ENCODE results near the gene C12orf57.

Gene C12orf57

GRCh38 chr12:6966351-6966750 lies 22.5 kb downstream of the C12orf57 start:
- no peak for DNase-seq

GRCh38 chr12:6967651-6968100 lies 23.9 kb downstream of the C12orf57 start:
- no peak for DNase-seq

DNA sequence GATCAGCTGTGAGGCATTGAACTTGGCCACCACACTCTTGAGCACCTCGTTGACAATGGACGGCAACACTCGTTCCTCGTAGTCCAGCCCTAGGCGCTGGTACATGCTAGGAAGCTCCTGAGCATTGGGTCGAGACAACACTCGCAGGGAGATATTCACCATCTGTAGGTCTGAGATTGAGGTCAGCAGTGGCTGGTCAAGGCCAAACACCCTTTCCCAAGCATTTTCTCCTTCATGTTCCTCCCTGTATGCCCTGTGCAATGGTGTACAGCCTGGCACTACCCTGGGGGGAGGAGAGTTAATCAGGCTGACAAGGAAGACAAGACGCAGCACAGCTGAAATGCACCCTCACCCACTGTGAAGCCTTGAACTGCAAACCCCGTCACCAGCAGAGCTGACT lies 24.6 kb downstream of the C12orf57 start:
- DNase-seq: no peak

- DNase-seq: peak; percentile 52
These were observed 26.3 kb downstream of the C12orf57 start for GRCh38 chr12:6970096-6970527.

GRCh38 chr12:6974180-6974579 lies 30.4 kb downstream of the C12orf57 start:
- DNase-seq: no peak

DNA sequence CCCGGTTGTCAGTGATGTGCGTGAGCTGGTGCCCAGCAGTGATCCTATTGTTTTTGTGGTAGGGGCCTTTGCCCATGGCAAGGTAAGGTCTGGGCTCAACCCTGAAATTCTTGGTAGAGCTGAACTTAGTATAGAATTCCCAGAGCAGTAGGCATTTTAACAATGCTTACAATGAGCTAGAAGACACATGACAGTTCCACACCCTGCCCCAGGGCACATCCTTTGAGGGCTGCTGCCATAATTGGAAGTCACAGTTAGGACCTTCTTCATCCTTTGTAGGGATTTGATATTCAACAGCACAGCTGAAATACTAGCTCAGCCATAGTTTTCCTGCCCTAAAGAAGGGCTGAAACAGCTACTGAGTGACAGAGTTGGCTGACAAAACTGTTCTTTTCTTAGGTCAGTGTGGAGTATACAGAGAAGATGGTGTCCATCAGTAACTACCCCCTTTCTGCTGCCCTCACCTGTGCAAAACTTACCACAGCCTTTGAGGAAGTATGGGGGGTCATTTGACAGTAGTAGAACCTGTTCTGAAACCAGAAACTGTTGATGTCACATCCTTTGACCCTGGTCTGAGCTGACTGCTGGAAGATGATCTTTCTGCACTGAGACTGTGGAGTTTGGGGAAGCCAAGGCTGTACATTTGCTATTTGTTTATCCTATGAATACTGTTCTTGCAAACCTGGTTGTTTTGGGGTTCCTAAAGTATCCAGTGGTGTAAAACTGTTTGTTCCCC lies 31.6 kb downstream of the C12orf57 start:
- no peak for DNase-seq

GRCh38 chr12:6977653-6978052 lies 33.8 kb downstream of the C12orf57 start:
- no peak for DNase-seq

DNA sequence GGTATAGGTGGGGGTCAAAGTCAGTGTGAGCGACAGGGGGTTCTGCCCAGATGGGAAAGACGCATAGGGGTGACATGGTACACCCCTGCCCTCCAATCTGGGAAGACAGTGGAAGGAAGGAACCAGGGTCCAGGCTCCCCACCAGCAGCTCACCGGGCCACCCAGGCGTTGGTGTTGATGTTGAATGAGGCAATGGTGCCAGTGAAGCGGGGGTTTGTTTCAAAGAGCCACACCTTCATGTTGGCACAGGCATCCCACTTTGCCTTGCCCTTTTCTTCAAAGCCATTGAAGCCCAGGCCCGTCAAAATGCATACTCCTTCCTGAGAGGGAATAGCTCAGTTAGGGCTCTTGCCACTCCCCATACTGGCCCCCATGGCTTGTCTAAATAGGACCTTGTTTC lies 34.4 kb downstream of the C12orf57 start:
- no peak for DNase-seq

- no peak for DNase-seq
These were observed 34.8 kb downstream of the C12orf57 start for GRCh38 chr12:6978611-6979011.

GRCh38 chr12:6979021-6979420 lies 35.2 kb downstream of the C12orf57 start:
- DNase-seq: no peak

- no peak for DNase-seq
These were observed 35.6 kb downstream of the C12orf57 start for GRCh38 chr12:6979453-6979852.

DNA sequence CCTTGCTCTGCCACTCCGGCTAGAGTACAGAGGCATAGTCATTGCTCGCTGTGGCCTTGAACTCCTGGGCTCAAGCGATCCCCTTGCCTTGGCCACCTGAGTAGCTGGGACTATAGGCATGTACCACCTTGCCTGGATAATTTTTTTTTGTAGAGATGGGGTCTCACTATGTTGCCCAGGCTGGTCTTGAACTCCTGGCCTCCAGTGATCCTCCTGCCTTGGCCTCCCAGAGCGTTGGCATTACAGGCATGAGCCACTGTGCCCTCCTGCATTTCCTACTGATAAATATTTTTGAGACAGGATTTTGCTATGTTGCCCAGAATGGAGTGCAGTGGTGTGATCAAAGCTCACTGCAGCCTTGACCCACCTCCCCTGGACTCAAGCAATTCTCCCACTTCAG lies 36.3 kb downstream of the C12orf57 start:
- no peak for DNase-seq

GRCh38 chr12:6980740-6981139 lies 36.9 kb downstream of the C12orf57 start:
- DNase-seq: no peak

- no peak for DNase-seq
These were observed 37.6 kb downstream of the C12orf57 start for GRCh38 chr12:6981152-6982052.

GRCh38 chr12:6982532-6982931 lies 38.7 kb downstream of the C12orf57 start:
- DNase-seq: no peak

DNA sequence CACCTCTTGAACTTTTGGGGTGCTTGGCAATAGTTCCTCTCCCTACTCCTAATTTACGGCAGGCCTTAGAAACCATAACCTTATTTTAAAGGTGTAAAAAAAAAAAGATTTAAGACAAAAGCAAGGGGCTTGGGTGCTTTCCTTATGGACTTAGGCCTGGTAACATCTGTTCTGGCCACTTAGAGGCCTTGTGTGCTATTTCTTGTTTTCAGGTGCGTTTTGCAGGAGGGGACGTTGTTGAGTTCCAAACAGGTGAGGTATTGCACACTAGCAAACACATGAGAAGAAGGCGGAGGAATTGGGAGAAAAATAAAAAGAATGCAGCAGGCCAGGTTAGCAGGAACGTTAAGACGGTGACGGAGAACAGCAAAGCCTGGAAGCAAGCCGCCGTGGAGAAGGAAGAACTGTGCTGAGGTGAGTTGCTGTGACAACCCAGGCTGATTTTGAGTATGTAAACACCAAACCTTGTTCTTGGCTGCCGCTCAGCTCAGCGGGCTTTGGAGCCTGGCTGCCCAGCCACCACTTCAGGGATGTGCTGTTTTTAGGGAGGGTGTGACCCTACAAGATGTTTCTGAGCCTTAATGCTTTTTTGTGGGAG lies 44.2 kb downstream of the C12orf57 start:
- no peak for DNase-seq

Data from right hindlimb (tissue), 1 donor.